Lower lobe of right lung (tissue), 2 donors: ENCODE measurements around the gene BTK. TPM values are rescaled to one million over a fixed set of nuclear protein-coding genes. Genes with fewer than 3 reads are reported as not detected.

ENCODE experiments used
- ATAC-seq, 2 donors: fragments of 200-7000 bp; cut with Tn5 transposase; one replicate each; pipeline ENCODE4 v1.9.1; 2020 to 2022; ENCODE audit warnings: mild to moderate bottlenecking in 2 of 2, moderate library complexity in 2 of 2
- DNase-seq: peaks from one replicate; pipeline ENCODE4 v3.0.0-alpha.2; 2020
- H3K27ac ChIP-seq: fragments of 200-600 bp; one replicate; pipeline ENCODE4 v1.8.0; 2022
- H3K27me3 ChIP-seq: fragments of 200-600 bp; one replicate; pipeline ENCODE4 v1.8.0; 2022; ENCODE audit warnings: low read depth
- H3K36me3 ChIP-seq: fragments of 200-600 bp; one replicate; pipeline ENCODE4 v1.8.0; 2022; ENCODE audit warnings: mild to moderate bottlenecking
- H3K4me1 ChIP-seq: fragments of 200-600 bp; one replicate; pipeline ENCODE4 v1.8.0; 2022
- H3K4me3 ChIP-seq: fragments of 200-600 bp; one replicate; pipeline ENCODE4 v1.8.0; 2022; ENCODE audit warnings: mild to moderate bottlenecking
- H3K9me3 ChIP-seq: fragments of 200-600 bp; one replicate; pipeline ENCODE4 v1.8.0; 2022
- CTCF ChIP-seq: fragments of 200-600 bp; IDR thresholded peaks from one replicate; pipeline ENCODE4 v1.8.0; 2022; ENCODE audit warnings: antibody characterized with exemption, mild to moderate bottlenecking
- intact Hi-C: fragments of 100-400 bp; cut with DNase I; formaldehyde crosslinking; loops from one replicate; pipeline ENCODE4 v1.11.0; 2022
- total RNA-seq: library from RNA; stranded (reverse); fragmentation: NEBNext Ultra II Directional; extraction: Animal tissue kit (Norgen Biotek cat#: 25700); gene quantifications from one replicate; pipeline ENCODE4 v1.2.1, GENCODE V29; 2021
- donor health status: DM: no; HTN: yes; CAD: no; lungs with severe emphysema.

The BTK gene
- total RNA-seq, 1 donor from 2014 or later: 62.8 TPM

- ATAC-seq: no peak
- Histone ChIP-seq H3K36me3 (no peaks in the 10 kb centered on the region), H3K4me1 (no peaks in the 10 kb centered on the region), H3K4me3 (peak overlapping the region; percentile 35), H3K27me3 (no peaks in the 10 kb centered on the region), H3K27ac (peak overlapping the region; percentile 31), H3K9me3 (no peaks in the 10 kb centered on the region)
- intact Hi-C loops: no loop called here
- TF ChIP-seq CTCF: no peak
- no peak for DNase-seq
Observed at GRCh38 chrX:101385026-101385684, 836 bp downstream of the BTK start.

DNA sequence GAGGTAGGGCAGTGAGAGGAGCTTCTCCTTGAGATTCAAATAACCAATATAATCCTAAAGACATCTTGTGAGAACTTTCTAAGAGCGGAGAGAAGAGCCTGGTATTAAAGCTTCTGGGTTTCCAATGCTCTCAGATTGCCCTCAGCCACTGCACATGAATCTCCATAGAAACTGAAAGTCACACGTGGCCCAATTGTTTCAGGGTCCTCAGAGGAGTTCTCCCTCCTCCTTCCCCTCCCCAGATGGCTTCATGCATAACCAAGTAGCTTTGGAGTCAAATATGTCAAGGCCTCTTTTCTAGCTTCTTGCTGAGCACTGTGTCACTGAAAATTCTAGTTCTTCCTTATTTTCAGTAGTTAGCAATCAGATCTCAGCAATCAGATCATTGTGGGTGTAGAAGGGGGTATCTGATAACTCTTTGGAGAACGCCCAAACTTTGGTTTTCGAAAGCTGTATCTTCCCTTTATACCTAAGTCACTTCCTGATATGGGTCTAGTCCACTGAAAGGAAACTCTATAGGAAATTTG lies 2.2 kb downstream of the BTK start:
- ATAC-seq (no peak), DNase-seq (no peak)
- TF ChIP-seq CTCF: no peak
- Histone ChIP-seq H3K4me3 (no peak overlapping the region), H3K27ac (no peak overlapping the region), H3K4me1 (no peaks in the 10 kb centered on the region), H3K36me3 (no peaks in the 10 kb centered on the region), H3K9me3 (no peaks in the 10 kb centered on the region), H3K27me3 (no peaks in the 10 kb centered on the region)
- intact Hi-C loops: no loop called here

- Histone ChIP-seq H3K4me1 (no peaks in the 10 kb centered on the region), H3K27me3 (no peaks in the 10 kb centered on the region), H3K27ac (no peak overlapping the region), H3K36me3 (no peaks in the 10 kb centered on the region), H3K9me3 (no peaks in the 10 kb centered on the region), H3K4me3 (no peak overlapping the region)
- no peak for DNase-seq
- no peak for TF ChIP-seq CTCF
- ATAC-seq: no peak
- intact Hi-C loops: no loop called here
Observed at GRCh38 chrX:101377547-101377946, 8.4 kb downstream of the BTK start.

- Histone ChIP-seq H3K4me1 (no peaks in the 10 kb centered on the region), H3K36me3 (no peaks in the 10 kb centered on the region), H3K4me3 (no peak overlapping the region), H3K9me3 (no peaks in the 10 kb centered on the region), H3K27ac (no peak overlapping the region), H3K27me3 (no peaks in the 10 kb centered on the region)
- ATAC-seq (no peak), DNase-seq (no peak)
- TF ChIP-seq CTCF: no peak
- intact Hi-C loops: no loop called here
Observed at GRCh38 chrX:101370888-101371504, 15.0 kb downstream of the BTK start.

DNA sequence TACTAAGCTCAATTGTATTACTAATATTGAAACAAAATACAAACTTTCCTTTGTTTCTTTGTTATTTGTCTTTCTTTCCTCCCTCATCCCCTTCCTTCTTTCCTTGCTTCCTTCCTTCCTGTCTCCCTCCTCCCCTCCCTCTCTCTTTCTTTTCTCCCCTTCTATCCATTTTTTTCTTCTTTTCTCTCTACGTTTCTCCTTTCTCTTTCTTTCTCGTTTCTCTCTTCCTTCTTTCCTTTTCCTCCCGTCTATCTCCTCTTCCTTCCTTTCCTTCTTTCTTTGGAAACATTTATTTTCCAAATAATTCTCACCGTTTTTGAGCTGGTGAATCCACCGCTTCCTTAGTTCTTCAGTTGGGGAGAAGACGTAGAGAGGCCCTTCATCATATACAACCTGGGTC lies 16.3 kb downstream of the BTK start:
- no peak for TF ChIP-seq CTCF

More for the DNA sequence above, 16.3 kb downstream of the BTK start:
- H3K4me3 ChIP-seq: no peak overlapping the region
- H3K27ac ChIP-seq: no peak overlapping the region
- intact Hi-C loops: no loop called here
- DNase-seq: no peak
- ATAC-seq: no peak
- H3K9me3 ChIP-seq: no peaks in the 10 kb centered on the region
- H3K4me1 ChIP-seq: no peaks in the 10 kb centered on the region
- no peaks in the 10 kb centered on the region for H3K27me3 ChIP-seq
- H3K36me3 ChIP-seq: no peaks in the 10 kb centered on the region
